Mucosa of rectum (tissue), 2 donors: ENCODE data around the gene FPGS.
"Not testable (repeated sequence)": the region's sequence is repeated elsewhere in the genome, so short reads cannot be mapped to it uniquely, and the experiment has no call there.

Experiments used
- H3K27ac ChIP-seq, 2 donors: one replicate each; pipeline ENCODE4 v1.7.0; 2013; ENCODE audit warnings: inconsistent platforms in 2 of 2, low read depth in 2 of 2, low read length in 2 of 2
- H3K27me3 ChIP-seq, 2 donors: one replicate each; pipeline ENCODE4 v1.7.0; 2013; ENCODE audit warnings: low read length in 2 of 2; ENCODE audit not compliant: control insufficient read depth in 2 of 2, insufficient read depth in 2 of 2
- H3K36me3 ChIP-seq, 2 donors: one replicate each; pipeline ENCODE4 v1.7.0; 2013; ENCODE audit warnings: low read length in 2 of 2; ENCODE audit not compliant: control insufficient read depth in 2 of 2, insufficient read depth in 2 of 2
- H3K4me1 ChIP-seq, 2 donors: one replicate each; pipeline ENCODE4 v1.7.0; 2013; ENCODE audit warnings: low read length in 2 of 2, mild to moderate bottlenecking in 1 of 2; ENCODE audit not compliant: control insufficient read depth in 2 of 2, insufficient read depth in 2 of 2
- H3K4me3 ChIP-seq, 2 donors: one replicate each; pipeline ENCODE4 v1.7.0; 2013; ENCODE audit warnings: low read length in 2 of 2
- H3K9ac ChIP-seq, 2 donors: one replicate each; pipeline ENCODE4 v1.7.0; 2013; ENCODE audit warnings: low read length in 2 of 2, low read depth in 1 of 2, mild to moderate bottlenecking in 1 of 2
- H3K9me3 ChIP-seq, 2 donors: one replicate each; pipeline ENCODE4 v1.7.0; 2013; ENCODE audit warnings: low read length in 2 of 2; ENCODE audit not compliant: control insufficient read depth in 2 of 2
- donor health status: healthy.
- donor health status: Normal muscosa, but diverticular disease.

FPGS gene

DNA sequence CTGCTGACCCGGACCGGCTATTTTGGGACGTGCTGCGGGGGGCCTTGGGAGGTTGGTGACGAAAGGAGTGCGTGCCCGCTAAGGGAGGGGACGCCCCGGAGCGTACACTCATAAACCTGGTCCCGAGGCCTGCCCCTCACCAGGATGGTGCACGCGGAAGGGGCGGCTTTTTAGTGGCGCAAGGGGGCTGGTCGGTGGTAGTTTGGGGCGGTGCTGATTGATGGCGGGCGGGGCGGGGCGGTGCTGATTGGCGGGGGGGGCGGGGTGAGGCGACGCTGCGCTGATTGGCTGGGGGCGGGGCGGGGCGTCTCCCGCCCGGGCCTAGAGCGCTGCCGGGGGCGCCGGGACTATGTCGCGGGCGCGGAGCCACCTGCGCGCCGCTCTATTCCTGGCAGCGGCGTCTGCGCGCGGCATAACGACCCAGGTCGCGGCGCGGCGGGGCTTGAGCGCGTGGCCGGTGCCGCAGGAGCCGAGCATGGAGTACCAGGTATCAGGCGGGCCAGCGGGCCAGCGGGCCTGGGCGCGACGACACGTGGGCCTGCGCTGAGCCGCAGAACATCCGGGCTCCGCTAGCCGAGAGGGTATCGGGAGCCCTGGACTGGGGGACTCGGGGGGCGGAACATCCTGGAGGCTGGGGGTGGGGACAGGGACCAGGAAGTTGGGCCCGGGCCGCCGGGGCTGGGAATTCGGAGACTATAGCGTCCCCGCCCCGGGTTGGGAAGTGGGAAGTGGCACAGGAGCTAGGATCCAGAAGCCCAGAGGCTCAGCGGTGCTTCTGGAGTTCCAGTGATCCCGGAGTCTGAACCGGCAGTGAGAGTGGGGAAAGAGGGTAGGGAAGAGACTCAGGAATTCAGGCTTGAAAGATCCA, at the start of gene FPGS:
TSS of gene FPGS (plus strand) at position 307 of the 868 bp plus-strand sequence. CDS start at position 350, 43 bp downstream.
- Histone ChIP-seq H3K4me1 (peaks cover 17% of the 10 kb centered on the region in 2 donors), H3K36me3 (peaks cover 12 to 16% of the 10 kb centered on the region in 2 donors), H3K27me3 (no peaks in the 10 kb centered on the region), H3K27ac (peak within 1 kb of the TSS; percentile 90 to 91), H3K9me3 (no peaks in the 10 kb centered on the region), H3K4me3 (peak within 1 kb of the TSS; percentile 75 to 93), H3K9ac (peak within 1 kb of the TSS; percentile 76 to 93)

DNA sequence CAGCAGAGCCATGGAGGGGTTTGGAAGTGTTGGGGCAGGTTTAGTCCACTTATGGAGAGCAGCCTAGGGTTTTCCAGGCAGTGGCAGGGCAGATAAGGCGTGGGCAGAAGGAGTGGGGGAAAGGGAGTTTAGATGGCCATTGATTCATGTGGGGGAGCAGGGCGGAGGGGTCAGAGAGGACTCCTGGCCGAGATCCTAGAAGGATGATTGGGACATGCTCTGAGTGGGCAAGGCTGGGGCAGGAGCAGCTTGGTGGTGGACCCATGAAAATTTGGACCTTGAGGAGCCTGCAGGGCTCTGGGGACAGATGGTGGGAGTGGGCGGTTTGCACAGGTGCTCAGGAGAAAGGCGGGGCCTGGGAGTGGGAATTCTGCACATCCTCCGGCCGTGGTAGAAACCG, 49.5 kb upstream of the FPGS start:
- H3K27ac ChIP-seq: no peak overlapping the region
- H3K9ac ChIP-seq: no peak overlapping the region
- no peaks in the 10 kb centered on the region for H3K9me3 ChIP-seq
- H3K27me3 ChIP-seq: peaks cover 7 to 16% of the 10 kb centered on the region in 2 donors
- no peak overlapping the region for H3K4me3 ChIP-seq
- no peaks in the 10 kb centered on the region for H3K4me1 ChIP-seq
- H3K36me3 ChIP-seq: peaks cover 0 to 10% of the 10 kb centered on the region in 2 donors

- Histone ChIP-seq H3K9me3 (no peaks in the 10 kb centered on the region), H3K27ac (no peak overlapping the region), H3K36me3 (peaks cover 0 to 10% of the 10 kb centered on the region in 2 donors), H3K4me3 (no peak overlapping the region), H3K4me1 (no peaks in the 10 kb centered on the region), H3K9ac (no peak overlapping the region), H3K27me3 (peaks cover 7 to 19% of the 10 kb centered on the region in 2 donors)
Observed at GRCh38 chr9:127753622-127754021, 49.1 kb upstream of the FPGS start.

- no peak overlapping the region for H3K9ac ChIP-seq
- H3K4me3 ChIP-seq: no peak overlapping the region
- no peak overlapping the region for H3K27ac ChIP-seq
- no peaks in the 10 kb centered on the region for H3K9me3 ChIP-seq
- H3K27me3 ChIP-seq: peaks cover 7 to 19% of the 10 kb centered on the region in 2 donors
- H3K4me1 ChIP-seq: no peaks in the 10 kb centered on the region
- H3K36me3 ChIP-seq: peaks cover 0 to 6% of the 10 kb centered on the region in 2 donors
Observed at GRCh38 chr9:127754099-127755060, 48.3 kb upstream of the FPGS start.

GRCh38 chr9:127755061-127756060, 47.3 kb upstream of the FPGS start:
- no peak overlapping the region for H3K9ac ChIP-seq
- no peak overlapping the region for H3K4me3 ChIP-seq
- no peak overlapping the region for H3K27ac ChIP-seq
- H3K4me1 ChIP-seq: no peaks in the 10 kb centered on the region
- no peaks in the 10 kb centered on the region for H3K9me3 ChIP-seq
- H3K36me3 ChIP-seq: peaks cover 0 to 3% of the 10 kb centered on the region in 2 donors
- peaks cover 7 to 19% of the 10 kb centered on the region in 2 donors for H3K27me3 ChIP-seq

DNA sequence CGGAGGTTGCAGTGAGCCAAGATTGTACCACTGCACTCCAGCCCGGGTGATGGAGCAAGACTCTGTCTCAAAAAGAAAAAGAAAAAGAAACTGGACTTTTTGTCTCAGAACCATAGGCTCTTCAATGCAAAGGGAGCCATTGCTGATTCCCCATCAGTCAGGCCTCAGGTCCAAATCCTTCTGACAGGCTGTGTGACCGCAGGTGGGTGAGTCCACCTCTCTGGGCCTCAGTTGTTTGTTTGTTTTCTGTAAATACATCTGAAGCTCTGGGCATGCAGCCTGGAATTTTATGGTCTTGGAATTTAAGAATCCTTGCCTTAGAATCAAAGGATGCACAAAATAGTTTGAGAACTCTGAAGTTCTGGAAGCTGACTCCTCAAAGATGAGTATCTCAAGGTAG, 46.4 kb upstream of the FPGS start:
- no peak overlapping the region for H3K9ac ChIP-seq
- no peaks in the 10 kb centered on the region for H3K36me3 ChIP-seq
- H3K27ac ChIP-seq: no peak overlapping the region

GRCh38 chr9:127756776-127757175, 45.9 kb upstream of the FPGS start:
- H3K27ac ChIP-seq, H3K4me1 ChIP-seq, H3K36me3 ChIP-seq, H3K9me3 ChIP-seq, H3K9ac ChIP-seq, H3K4me3 ChIP-seq: not testable (repeated sequence)
- peaks cover 7 to 19% of the 10 kb centered on the region in 2 donors for H3K27me3 ChIP-seq

More for the DNA sequence above, 46.4 kb upstream of the FPGS start:
- peaks cover 7 to 19% of the 10 kb centered on the region in 2 donors for H3K27me3 ChIP-seq
- no peaks in the 10 kb centered on the region for H3K9me3 ChIP-seq
- no peak overlapping the region for H3K4me3 ChIP-seq
- no peaks in the 10 kb centered on the region for H3K4me1 ChIP-seq

GRCh38 chr9:127758843-127759242, 43.8 kb upstream of the FPGS start:
- no peak overlapping the region for H3K27ac ChIP-seq
- no peaks in the 10 kb centered on the region for H3K4me1 ChIP-seq
- H3K9me3 ChIP-seq: no peaks in the 10 kb centered on the region
- H3K27me3 ChIP-seq: peaks cover 6 to 14% of the 10 kb centered on the region in 2 donors
- H3K9ac ChIP-seq: no peak overlapping the region
- H3K36me3 ChIP-seq: no peaks in the 10 kb centered on the region
- no peak overlapping the region for H3K4me3 ChIP-seq

GRCh38 chr9:127761061-127761460, 41.6 kb upstream of the FPGS start:
- no peaks in the 10 kb centered on the region for H3K36me3 ChIP-seq
- no peak overlapping the region for H3K4me3 ChIP-seq
- no peak overlapping the region for H3K9ac ChIP-seq
- H3K27me3 ChIP-seq: peaks cover 2 to 3% of the 10 kb centered on the region in 2 donors
- H3K4me1 ChIP-seq: no peaks in the 10 kb centered on the region
- no peaks in the 10 kb centered on the region for H3K9me3 ChIP-seq
- H3K27ac ChIP-seq: no peak overlapping the region
